ENCODE measurements around the gene THBS3. TPM values are rescaled to one million over a fixed set of nuclear protein-coding genes. Genes with fewer than 3 reads are reported as not detected.
"Not testable (repeated sequence)": the region's sequence is repeated elsewhere in the genome, so short reads cannot be mapped to it uniquely, and the experiment has no call there.

THBS3 gene
- total RNA-seq, 1 donor from 2014 or later, result 8.3 TPM

DNA sequence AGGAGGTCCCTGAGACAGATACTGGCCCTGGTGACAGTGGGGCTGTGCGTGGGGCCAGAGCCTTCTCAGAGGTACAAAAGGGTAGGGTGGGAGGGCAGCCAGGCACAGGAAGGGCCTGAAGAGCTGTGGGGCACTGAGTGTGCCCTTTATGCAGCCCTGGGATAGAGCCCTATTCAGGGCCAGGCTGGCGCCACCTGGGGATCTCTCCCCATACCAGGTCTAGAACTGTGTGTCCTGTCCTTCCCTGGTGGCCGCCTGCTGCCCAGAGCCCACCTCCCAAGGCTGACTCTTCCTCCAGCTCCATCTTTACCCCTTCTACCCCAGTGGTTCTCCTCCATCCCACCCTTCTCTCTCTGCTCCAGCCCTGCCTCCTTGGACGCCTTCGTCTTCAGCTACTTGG, 25.8 kb upstream of the THBS3 start:
- DNase-seq, result not testable (repeated sequence)

DNA sequence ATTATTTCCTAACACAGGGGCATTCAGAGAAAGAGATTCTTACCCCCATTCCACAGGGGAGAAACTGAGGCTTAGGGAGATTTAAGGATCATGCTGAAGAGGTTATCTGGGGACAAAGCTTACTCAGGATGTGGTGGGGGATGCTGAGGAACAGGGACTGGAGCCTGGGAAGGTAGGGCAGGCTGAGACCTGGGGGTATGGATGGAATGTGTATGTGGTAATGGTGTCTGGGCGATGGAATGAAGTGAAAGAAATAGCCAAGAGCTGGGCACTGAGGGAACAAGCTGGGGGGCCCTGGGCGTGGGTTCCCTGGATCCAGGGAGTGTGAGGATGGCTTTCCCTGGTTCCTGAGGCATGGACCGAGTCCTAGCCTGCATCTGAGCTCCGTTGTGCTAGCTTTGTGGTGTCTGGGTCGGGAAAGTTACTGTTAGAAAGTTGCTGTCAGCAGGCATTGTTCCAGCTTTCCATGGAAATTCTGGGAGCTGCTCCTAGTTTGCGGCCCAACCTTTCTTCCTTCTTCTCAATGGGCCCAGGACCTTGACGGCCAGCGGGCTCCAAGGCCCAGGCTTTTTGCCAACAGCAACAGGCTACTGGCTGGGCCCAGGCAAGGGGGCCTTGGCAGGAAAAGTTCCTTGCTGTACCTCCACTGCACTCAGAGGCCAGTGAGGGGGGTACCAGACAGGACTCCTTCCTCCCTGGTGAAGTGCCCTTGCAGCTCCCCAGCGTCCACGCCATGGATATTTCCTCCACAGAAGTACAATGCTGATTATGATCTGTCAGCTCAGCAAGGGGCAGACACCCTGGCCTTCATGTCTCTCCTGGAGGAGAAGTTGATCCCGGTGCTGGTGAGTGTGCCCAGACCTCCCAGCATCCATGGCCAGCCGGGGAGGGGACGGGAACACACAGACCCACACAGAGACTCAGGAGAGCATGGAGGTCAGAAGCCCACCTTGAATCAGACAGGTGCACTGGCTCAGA, 24.6 kb upstream of the THBS3 start:
- not testable (repeated sequence) for DNase-seq

DNA sequence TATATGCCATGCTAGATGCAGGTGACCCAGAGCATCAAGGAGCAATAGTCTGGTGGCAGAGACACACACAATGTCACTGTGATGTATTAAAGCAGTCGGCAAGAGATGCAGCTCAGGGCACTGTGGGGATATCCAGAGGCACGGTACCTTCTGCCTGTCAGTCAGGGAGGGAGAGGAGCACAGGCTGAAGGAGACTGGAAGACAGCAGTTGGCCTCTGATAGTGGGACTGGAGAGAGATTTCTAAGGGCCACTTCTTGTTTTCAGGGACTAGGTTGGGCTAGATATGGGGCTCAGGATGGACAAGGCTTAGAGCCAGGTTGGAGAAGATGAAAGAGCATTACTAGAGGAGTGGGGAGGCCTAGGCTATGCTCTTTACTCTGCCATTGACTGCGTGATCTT, 23.6 kb upstream of the THBS3 start:
- DNase-seq, result not testable (repeated sequence)

DNA sequence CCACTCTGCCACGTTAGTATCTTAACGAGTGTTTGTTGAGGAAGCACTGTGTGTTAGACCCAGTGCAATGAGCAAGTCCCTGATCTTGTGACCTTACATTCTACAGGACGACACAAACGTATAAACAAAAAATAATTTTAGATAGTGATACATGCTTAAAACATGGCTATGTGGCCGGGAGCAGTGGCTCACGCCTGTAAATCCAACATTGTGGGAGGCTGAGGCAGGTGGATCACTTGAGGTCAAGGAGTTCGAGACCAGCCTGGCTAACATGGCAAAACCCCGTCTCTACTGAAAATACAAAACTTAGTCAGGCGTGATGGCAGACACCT, 20.4 kb upstream of the THBS3 start:
- DNase-seq, result no peak

DNA sequence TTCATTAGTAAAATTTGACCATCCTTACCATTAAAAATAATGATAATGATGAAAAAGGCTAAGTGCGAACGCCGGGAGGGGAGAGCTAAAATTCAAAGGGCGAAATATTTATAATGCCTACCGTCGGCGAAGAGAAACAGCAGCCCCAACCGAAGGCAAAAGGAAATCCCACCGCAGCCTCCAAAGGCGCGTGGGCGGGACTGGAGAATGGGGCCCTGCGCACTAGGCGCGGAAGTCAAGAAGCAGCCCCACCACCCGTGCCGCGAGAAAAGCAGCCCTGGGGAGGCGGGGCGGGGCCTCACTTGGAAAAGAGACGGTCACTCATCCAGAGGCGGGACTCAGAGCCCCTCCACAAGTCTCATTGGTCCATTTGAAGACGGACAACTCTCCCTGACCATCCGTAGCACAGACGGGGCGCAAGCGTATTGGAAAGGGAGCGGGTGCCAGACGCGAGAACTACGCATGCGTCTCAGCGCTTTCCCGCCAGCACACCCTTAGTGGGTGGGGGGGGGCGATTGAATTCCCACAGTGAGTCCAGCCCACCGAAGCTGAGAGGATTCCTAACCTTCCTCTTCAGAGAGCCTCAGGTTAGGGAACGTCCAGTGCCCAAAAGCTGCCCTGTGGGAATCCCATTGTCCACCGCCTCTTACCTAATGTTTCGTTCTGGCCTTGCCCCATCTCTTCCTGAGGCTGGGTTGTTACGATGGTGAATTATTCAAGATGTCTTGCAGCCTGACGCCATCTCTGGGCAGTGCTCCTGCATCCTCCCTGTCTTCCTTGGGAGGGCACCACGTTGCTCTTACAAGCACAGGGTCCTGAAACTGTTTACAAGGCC, 19.8 kb upstream of the THBS3 start:
- peak; percentile 98 for DNase-seq

DNA sequence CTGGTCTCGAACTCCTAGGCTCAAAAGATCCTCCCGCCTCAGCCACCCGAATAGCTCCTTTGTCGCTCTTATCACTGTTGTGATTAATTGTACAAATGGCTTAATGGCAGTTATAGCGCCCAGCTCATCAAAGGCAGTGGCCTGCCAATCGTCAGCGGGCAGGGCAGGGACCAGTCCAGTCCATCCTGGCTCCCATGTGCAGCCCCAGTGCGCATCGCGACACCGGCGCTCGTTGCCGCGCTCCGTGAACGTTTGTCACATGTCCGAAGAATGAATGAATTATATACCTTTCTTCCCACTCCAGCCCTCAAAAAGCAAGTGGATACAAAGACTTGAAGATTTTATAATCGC, 19.2 kb upstream of the THBS3 start:
- DNase-seq, result peak; percentile 37

DNA sequence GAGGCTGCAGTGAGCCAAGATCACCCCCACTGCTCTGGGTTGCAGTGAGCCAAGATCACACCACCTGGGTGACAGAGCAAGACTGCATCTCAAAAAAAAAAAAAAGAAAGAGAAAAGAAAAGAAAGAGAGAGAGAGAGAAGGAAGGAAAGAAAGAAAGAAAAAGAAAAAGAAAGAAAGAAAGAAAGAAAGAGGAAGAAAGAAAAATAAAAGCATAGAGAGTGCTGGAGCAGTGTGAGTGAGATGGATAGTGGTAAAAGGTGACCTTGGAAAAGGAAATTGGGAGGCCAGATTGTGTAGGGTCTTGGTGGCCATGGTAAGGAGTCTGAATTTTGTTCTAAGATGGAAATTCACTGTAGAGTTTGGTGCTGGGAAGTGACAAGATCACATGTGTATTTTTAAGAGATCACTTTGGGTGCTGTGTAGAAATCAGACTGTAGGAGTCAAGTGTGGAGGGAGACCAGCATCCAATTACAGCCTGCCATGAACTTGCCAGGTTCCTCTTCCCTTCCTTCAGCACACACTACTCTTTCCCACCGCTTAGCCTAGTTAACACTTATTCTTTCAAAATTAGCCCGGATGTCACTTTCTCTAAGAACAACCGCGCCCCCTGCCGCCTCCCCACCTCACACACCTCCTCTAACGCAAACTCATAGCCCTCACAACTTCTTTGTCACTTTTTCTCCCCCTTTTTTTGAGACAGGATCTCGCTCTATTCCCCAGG, 18.7 kb upstream of the THBS3 start:
- peak; percentile 34 for DNase-seq

DNA sequence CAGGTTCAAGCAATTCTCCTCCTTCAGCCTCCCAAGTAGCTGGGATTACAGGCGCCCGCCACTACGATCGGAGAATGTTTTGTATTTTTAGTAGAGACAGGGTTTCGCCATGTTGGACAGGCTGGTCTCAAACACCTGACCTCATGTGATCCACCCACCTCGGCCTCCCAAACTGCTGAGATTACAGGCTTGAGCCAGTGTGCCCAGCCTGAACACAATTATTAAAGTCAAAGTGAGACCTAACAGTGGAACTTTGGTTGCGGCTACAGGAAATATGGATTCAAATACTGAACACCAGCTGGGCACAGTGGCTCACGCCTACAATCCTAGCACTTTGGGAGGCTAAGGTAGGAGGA, 17.7 kb upstream of the THBS3 start:
- DNase-seq, result not testable (repeated sequence)

DNA sequence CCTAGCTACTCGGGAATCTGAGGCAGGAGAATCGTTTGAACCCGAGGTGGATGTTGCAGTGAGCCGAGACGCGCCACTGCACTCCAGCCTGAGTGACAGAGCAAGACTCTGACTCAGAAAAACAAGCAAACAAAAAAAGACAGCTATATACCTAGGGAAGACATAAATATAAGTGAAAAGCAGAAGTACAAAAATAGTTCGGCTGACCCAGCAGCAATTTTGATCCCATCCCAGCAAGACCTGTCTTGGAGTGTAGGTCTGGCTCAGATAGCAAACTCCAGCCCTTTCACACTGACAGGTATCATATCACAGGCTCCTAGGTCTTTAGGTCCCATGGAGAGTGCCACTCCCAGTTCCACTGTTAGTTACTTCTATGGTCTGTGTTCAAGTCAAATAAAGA, 15.3 kb upstream of the THBS3 start:
- no peak for DNase-seq

DNA sequence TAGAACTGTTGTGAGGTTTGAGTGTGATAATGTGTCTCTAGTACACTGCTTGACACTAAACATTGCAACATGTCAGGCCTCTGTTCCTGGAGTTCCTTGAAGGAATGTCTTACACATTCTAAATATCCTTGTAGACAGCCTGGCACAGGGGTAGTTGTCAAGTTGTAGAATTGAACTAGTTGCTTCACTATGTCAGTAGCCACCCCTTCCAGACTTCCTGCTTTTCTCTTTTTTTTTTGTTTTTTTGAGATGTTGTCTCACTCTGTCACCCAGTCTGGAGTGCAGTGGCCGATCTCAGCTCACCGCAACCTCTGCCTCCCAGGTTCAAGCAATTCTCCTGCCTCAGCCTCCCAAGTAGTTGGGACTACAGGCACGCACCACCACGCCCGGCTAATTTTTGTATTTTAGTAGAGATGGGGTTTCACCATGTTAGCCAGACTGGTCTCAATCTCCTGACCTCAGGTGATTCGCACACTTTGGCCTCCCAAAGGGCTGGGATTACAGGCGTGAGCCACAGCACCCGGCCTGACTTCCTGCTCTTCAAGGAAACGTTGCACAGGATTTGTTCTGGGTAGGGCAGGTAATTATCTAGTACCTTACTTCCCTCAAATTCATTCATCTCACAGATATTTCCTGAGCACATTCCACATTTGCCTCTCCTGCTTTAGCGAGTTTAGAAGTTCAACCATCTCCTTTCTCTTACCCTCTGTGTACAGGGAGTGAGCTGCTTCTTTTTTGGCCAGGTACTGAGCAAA, 12.7 kb upstream of the THBS3 start:
- DNase-seq, result not testable (repeated sequence)

DNA sequence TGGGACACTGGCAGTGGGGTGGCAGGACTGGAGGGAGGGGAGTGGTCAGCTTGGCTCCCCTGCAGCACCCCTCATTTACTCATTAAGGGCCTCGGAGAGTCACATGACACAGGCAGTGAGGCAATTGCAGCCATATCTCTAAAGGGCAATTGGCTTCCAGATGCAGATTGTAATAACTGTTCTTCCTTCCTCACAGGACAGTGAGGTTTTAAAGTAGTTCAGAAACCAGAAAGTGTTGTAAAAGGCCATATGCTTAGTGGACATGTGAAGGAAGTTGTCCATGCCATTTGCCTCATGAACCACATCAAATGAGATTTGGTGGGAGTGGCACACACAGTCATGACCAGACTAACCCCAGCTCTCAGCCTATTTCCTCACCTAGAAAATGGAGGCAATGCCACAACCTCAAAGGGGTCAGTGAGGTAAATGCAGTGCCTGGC, 11.9 kb upstream of the THBS3 start:
- peak; percentile 23 for DNase-seq

DNA sequence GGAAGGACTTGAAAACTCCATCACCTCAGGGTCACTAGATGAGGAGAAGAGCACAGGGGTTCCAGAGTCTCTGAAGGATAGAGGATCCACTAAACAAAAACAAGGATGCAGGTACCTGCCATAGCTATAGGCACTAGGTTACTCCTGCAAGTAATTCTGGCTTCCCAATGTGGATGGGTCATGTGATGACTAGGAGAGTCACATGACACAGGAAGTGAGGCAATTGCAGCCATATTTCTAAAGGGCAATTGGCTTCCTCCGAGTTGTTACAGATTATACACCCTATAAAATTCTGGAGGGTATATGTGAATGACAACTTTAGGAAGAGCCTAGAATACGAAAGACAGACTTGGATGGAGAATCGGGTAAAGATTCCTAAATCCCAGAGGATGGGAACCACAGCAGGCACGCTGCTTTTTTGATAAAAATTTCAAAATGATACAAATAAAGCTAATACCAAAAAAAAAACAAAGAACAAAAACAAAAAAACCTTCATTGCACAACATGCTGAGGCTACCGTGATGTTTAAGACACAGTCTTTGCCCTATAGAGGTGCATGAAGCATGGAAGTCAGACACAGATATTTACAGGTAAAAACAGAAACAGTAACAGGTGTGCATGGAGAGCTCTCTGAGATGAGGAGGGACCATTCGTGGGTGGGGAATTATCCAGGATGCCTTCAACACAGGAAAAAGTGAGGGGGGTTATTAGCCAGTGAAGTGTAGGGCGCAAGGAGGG, 11.3 kb upstream of the THBS3 start:
- peak; percentile 73 for DNase-seq

DNA sequence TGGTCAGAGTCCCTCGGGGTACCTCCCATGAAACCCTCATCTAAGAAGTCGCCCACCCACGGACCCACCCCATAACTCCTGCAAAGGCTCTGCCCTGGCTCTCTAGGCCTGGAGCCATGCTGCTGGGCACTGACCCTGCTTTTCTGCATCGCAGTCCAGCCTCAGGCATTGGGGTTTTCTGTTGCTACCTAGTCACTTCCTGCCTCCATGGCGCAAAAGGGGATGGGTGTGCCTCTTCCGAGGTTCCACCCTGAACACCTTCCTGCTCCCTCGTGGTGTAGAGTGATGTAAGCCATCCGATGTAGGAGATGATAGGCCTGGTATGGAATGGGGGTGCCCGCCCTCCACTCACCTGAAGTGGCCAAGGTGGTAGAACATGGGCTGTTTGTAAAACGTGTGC, 7.0 kb upstream of the THBS3 start:
- DNase-seq, result not testable (repeated sequence)

DNA sequence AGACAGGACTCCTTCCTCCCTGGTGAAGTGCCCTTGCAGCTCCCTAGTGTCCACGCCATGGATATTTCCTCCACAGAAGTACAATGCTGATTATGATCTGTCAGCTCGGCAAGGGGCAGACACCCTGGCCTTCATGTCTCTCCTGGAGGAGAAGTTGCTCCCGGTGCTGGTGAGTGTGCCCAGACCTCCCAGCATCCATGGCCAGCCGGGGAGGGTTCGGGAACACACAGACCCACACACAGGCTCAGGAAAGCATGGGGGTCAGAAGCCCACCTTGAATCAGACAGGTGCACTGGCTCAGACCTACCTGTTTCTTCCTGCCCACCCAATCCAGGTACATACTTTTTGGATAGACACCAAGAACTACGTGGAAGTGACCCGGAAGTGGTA, 4.3 kb upstream of the THBS3 start:
- DNase-seq, result not testable (repeated sequence)

DNA sequence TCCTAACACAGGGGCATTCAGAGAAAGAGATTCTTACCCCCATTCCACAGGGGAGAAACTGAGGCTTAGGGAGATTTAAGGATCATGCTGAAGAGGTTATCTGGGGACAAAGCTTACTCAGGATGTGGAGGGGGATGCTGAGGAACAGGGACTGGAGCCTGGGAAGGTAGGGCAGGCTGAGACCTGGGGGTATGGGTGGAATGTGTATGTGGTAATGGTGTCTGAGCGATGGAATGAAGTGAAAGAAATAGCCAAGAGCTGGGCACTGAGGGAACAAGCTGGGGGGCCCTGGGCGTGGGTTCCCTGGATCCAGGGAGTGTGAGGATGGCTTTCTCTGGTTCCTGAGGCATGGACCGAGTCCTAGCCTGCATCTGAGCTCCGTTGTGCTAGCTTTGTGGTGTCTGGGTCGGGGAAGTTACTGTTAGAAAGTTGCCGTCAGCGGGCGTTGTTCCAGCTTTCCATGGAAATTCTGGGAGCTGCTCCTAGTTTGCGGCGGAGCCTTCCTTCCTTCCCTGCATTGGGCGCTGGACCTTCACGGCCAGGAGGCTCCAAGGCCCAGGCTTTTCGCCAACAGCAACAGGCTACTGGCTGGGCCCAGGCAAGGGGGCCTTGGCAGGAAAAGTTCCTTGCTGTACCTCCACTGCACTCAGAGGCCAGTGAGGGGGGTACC, 3.8 kb upstream of the THBS3 start:
- not testable (repeated sequence) for DNase-seq

DNA sequence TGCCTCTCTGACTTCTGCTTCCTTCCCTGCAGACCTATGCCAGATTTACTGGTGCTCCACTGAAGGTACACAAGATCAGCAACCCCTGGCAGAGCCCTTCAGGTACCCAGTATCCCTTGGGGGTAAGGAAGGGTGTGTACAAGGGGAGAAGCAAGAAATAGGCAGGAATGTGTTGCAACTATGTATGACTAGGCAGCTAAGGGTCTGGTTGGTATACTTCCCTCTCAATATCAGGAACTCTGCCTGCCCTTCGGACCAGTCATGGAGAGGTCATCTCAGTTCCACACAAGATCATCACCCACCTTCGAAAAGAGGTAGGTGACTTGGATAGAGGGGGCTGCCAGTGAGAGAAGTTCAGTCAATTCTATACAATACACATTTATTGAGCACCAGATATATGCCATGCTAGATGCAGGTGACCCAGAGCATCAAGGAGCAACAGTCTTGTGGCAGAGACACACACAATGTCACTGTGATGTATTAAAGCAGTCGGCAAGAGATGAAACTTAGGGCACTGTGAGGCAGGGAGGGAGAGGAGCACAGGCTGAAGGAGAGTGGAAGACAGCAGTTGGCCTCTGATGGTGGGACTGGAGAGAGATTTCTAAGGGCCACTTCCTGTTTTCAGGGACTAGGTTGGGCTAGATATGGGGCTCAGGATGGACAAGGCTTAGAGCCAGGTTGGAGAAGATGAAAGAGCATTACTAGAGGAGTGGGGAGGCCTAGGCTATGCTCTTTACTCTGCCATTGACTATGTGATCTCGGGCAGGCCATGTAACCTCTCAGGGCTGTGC, 2.8 kb upstream of the THBS3 start:
- DNase-seq, result no peak

DNA sequence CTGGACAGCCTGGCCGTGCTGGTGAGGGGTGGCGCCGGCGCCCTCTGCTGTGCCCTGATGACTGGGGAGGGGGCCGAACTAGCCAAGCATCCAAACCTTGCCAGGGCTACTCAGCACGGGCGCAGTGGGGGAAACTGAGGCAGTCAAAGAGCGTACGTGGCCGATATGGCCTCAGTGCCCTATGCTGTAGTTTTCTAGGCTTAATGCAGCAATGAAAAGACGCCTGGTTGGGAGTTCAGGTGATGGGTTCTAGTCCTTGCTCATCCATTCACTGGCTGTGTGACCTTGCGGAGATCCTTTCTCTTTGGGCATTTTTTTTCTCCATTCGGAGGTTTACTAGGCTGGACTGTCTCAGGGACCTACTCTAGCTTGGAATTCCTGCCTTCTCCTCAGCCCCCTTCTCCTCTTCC, 1.6 kb upstream of the THBS3 start:
- no peak for DNase-seq

DNA sequence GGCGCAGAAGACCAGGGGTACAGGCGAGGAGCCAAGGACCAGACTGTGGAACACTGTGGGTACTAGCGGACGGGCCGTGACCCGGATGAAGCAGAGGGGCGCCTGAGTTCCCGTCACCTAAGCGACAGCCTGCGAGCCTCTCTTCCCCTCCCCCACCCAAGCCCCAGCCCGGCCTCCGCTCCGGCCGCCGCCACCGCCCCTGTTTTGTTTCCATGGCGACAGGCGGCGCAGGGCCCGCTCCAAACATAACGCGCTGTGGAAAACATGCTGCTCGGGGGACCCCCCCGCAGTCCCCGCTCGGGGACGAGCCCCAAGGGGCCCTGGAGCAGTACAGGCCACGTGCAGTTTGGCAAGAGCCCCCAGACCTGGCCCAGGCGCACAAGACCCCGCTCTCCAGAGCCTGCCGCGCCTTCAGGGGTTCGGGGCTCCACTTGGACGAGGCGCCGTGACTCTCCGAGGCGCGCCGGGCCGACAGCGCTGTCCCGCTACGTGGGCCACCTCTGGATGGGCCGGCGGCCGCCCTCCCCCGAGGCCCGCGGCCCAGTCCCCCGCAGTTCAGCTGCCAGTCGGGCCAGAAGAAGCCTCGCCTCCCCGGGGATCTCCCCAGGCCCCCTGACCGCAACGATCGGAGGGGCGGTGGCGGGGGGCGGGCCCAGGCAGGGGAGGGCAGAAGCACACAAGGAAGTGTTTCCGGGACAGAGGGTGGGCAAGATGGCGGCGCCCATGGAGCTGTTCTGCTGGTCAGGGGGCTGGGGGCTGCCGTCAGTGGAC, 1.0 kb upstream of the THBS3 start, which contains the start of gene MTX1:
Gene MTX1 (plus strand): TSS at position 155 of the 771 bp plus-strand sequence. CDS start 110 bp downstream, at position 265.
- DNase-seq, result peak; percentile 79

Measured in occipital lobe (tissue), 2 donors.